Glomerular visceral epithelial cell (primary cell): ENCODE measurements around the gene SURF2.

Source experiments
- DNase-seq: peaks from one replicate; pipeline ENCODE4 v3.0.0-alpha.2; 2016; ENCODE audit errors: extremely low spot score

Gene SURF2

GRCh38 chr9:133335924-133336811 lies 20.2 kb upstream of the SURF2 start, which contains the start of gene SURF6:
Gene SURF6, minus strand, starts transcription at chr9:133336188. Its CDS starts 56 bp downstream, at chr9:133336132.
- DNase-seq = peak; percentile 89

DNA sequence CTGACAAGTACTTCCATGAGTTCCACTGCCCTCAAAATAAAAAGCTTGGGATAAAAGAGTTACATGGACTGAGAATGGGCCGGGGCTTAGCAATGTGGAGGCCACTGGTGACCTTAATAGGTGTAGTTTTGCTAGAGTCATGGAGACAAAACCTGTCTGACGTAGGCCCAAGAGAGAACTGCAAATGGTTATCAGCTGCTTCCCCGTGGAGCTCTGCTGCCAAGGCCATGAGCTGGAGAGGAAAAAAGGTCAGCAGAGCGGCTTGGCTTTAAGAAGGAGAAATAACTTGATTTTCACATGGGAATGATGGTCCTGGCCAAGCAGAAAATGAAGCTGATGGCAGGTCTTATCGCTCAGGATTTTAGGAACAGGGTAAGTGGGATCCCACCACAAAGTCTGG lies 16.7 kb upstream of the SURF2 start:
- DNase-seq = no peak

- DNase-seq = no peak
Observed at GRCh38 chr9:133340256-133340655, 16.1 kb upstream of the SURF2 start.

DNA sequence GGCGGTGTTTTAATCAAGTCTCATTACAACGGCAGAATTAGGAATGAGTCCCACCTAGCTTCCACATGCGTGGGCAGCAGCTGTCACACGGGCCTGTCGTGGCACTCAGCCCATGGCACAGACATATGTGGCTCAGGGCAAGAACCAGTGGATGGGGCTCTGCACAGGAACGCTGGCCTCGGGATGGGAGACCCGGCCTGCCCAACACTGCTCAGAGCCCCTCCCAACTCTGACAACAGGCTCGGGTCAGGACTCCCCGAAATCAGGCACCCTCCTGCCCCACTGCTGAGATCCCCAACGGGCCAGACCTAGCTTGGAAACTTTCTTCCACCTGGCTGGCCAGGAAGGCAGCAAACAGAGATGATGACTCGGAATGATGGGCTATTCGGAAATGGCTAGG lies 15.4 kb upstream of the SURF2 start:
- DNase-seq = no peak

- no peak for DNase-seq
Observed at GRCh38 chr9:133341369-133342068, 14.8 kb upstream of the SURF2 start.

GRCh38 chr9:133342069-133342406 lies 14.3 kb upstream of the SURF2 start:
- no peak for DNase-seq

DNA sequence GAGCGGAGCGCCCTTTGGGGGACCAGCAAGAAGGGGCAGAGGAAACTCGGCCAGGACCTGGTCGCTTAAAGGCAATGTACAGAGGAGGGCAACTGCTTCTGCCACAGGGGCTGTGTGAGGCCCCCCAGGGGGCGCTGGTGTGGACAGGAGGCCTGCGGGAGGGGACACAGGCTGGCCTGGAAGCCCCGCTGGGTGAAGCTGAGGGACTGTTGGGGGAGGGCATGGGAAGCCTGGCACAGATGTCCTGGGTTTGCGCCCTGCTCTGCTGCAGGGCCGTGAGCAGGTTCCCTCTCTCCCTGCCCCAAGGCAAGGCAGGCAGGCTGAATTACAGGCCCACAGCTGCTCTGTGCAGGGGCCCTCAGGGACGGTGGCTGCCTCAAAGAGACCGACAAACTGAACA lies 13.8 kb upstream of the SURF2 start:
- DNase-seq = no peak

GRCh38 chr9:133344071-133344470 lies 12.3 kb upstream of the SURF2 start:
- DNase-seq = no peak

- no peak for DNase-seq
Observed at GRCh38 chr9:133344979-133345378, 11.4 kb upstream of the SURF2 start.

DNA sequence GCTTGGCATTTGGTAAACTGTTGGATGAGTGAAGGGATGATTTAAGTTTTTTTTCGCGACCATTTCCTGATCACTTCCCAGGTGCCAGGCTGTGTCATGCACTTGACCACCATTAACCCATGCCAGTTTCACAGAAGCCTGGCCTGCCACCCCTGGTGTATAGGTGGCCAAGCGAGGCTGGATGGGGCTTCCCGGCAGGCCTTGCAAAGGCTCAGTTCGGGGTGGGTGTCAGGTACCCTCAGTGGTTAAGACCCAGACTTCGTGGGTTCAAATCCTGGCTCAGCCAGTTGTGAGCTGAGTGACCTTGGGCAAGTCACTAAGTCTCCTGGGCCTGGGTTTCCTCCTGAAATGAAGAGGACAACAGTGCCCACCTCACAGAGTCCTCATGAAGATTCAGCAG lies 10.8 kb upstream of the SURF2 start:
- DNase-seq = no peak

DNA sequence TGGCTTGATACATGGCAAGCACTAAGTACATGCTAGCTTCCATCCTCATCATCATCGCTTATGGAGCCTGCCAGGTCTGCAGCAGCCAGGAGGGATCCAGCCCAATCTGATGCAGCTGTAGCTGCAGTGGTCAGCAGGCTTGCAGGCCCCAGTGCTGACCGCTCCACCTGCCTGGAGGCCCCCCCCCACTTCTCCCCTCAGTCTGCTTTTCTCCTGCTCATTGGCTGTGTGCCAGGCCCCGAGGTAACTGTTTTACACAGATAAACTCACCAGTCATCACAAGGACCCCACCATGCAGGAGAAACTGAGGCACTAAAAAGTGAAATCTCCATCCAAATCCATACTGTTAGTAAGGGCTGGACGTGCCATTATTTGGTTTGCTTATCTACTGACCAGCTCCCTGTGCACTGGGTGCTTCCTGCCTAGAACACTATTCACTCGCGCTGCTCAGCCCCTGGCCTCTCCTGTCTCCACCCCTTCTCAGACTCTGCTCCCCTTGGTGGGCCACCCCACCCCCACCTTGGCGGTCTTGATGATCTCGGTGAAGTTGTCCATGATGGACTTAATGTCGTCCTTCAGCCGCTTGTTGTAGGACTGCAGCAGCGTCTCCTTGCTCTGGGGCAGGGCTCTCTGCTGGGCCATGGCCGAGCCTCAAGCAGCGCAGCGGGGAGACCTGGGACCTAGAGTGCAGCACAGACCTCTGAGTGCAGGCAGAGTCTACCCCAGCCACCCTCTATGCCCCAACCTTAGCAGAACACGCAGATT lies 10.1 kb upstream of the SURF2 start:
- no peak for DNase-seq

- DNase-seq = no peak
Observed at GRCh38 chr9:133347515-133347984, 8.8 kb upstream of the SURF2 start.

GRCh38 chr9:133347985-133348717 lies 8.2 kb upstream of the SURF2 start, which contains the start of the genes MED22 and RPL7A:
Gene MED22, minus strand, starts transcription at chr9:133348131. Its CDS starts 1,469 bp downstream, at chr9:133346662.
Gene RPL7A, plus strand, starts transcription at chr9:133348218. Its CDS starts 26 bp downstream, at chr9:133348244.
- DNase-seq = peak; percentile 95

- DNase-seq = no peak
Observed at GRCh38 chr9:133348718-133349573, 7.4 kb upstream of the SURF2 start.

DNA sequence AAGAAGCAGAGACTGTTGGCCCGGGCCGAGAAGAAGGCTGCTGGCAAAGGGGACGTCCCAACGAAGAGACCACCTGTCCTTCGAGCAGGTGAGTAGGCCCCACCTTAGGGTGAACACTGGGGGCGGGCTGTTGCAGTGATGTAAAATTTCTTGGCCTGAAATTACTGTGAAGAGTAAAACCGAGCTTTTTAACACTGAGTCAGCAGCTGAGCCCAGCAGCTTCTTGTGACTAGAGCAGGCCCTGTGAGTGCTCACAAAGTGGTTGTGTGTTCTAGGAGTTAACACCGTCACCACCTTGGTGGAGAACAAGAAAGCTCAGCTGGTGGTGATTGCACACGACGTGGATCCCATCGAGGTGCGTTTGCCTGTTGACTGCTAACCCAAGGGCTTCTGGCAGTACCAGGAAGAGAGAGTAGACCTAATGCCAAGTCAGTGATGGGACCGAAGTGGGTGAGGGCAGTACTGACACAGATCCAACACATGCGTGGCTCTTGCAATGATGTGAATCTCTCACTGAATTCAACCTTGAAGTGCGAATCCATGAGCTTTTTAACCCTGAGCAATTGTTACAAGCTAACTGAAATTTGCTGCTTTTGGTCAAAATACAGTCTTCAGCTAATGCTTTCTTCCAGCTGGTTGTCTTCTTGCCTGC lies 6.3 kb upstream of the SURF2 start:
- DNase-seq = no peak

- DNase-seq = no peak
Observed at GRCh38 chr9:133351526-133351907, 4.8 kb upstream of the SURF2 start.

DNA sequence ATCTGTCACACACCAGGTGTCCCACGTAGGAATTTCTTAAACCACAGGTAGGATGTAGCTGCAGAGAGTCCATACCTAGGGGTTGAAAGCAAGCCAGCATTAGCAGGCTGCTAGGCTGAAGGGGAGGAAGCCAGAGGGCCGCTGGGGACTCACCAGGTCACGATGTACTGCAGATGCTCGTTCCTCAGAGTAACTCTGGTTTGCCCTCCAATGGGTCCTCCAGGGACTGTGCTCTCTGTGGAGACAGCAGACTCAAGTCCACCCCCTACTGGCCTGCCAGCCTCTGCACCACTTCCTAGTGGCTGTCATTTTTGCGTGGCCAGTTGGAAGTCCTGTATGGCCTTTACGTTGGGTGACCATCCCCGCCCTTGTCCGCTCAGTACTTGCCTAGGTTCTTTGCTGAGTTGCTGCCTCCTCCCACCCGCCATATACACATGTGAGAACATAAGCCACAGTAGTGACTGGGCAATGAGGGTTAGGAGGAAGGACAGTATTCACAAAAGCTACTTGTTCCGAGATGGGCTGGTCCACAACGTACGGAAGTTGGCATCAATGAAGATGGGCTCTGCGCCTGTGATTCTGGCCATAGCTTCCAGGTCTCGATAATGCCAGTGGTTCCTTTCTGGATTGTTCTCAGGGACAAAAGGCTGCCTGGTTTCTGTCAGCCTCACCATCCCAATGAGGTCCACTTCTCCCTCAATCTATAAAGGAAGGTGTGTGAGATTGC lies 4.3 kb upstream of the SURF2 start:
- DNase-seq = peak; percentile 47

GRCh38 chr9:133352635-133353340 lies 3.6 kb upstream of the SURF2 start:
- DNase-seq = no peak

DNA sequence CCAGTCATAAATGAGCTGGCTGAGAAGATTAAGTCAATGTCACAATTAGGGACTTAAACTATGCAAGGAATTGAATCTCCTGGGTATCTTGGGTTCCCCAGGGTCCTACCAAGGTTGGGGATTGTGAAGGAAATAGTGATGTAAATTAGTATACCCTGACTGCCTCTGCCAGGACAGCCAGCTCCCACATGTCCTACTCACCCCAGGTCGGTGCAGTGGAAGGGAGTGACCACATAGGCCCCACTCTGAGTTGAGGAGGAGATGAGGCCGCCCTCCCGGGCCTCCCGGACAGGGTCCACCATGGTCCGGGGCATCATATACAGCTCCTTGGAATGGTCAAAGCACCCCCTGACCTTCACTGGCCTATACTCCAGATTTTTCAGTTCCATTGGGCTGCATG lies 2.8 kb upstream of the SURF2 start:
- no peak for DNase-seq
